Measurements from ENCODE around the gene KIAA1549. TPM values are rescaled to one million over a fixed set of nuclear protein-coding genes. Genes with fewer than 3 reads are reported as not detected.

KIAA1549 gene
- total and polyA plus RNA-seq, 2 of the 4 experiments (the other 2 are of a cell fraction) = 1.3 to 3.3 TPM

- TF ChIP-seq NFE2L2 (IDR thresholded peaks at IDR 0.05; ENCODE audit: low read depth, low read length) (no peak), CHD1 (IDR thresholded peaks at IDR 0.05; ENCODE audit: low read depth, low read length) (no peak), RCOR1 (IDR thresholded peaks at IDR 0.05; ENCODE audit: insufficient replicate concordance, low read length) (no peak)
- Histone ChIP-seq H3K23ac (ENCODE audit: low read depth, low read length) (no peak overlapping the region), H2AFZ (replicated peaks; ENCODE audit: low read length, poor library complexity) (no peak overlapping the region), H2BK120ac (ENCODE audit: low read depth, low read length) (no peak overlapping the region), H3K27ac (ENCODE audit: insufficient read depth, low read length) (no peak overlapping the region), H3K9me3 (ENCODE audit: control insufficient read depth, insufficient read depth, low read length) (no peaks in the 10 kb centered on the region), H2AK9ac (replicated peaks; ENCODE audit: low read depth, low read length, poor library complexity) (no peak overlapping the region), H3K14ac (replicated peaks; ENCODE audit: low read depth, low read length) (no peak overlapping the region), H3K27me3 (ENCODE audit: control insufficient read depth, insufficient read depth, low read length) (no peaks in the 10 kb centered on the region), H3K79me1 (ENCODE audit: low read depth in 1 of 2, low read length in 2 of 2) (no peaks in the 10 kb centered on the region), H3K9me1 (ENCODE audit: insufficient read depth, low read length) (no peaks in the 10 kb centered on the region), H4K91ac (ENCODE audit: insufficient read depth, low read depth, low read length) (no peak overlapping the region), H3K36me3 (ENCODE audit: control insufficient read depth, insufficient read depth, low read length) (peaks cover 2% of the 10 kb centered on the region; the same call in 1 of the 2 replicates), H3K18ac (ENCODE audit: low read depth, low read length) (no peak overlapping the region), H3K9ac (ENCODE audit: low read depth, low read length) (no peak overlapping the region), H4K20me1 (ENCODE audit: insufficient read depth, low read length) (no peaks in the 10 kb centered on the region), H2BK5ac (ENCODE audit: low read depth, low read length, poor library complexity, severe bottlenecking) (no peak overlapping the region), H3K4me3 (ENCODE audit: insufficient read depth, low read depth, low read length) (no peak overlapping the region), H2AK5ac (ENCODE audit: low read depth, low read length) (no peak overlapping the region), H3K56ac (ENCODE audit: extremely low read depth, insufficient read depth, low read length) (no peak overlapping the region), H2BK20ac (ENCODE audit: low read depth, low read length) (no peak overlapping the region), H4K5ac (ENCODE audit: low read depth, low read length) (no peak overlapping the region), H3K4me1 (ENCODE audit: control insufficient read depth, insufficient read depth, low read length) (no peaks in the 10 kb centered on the region), H2BK15ac (ENCODE audit: low read depth, low read length) (no peak overlapping the region), H3K4ac (ENCODE audit: low read depth, low read length) (no peak overlapping the region), H3K4me2 (ENCODE audit: low read depth, low read length) (no peak overlapping the region), H4K8ac (ENCODE audit: low read depth in 2 of 2, low read length in 2 of 2) (no peak overlapping the region)
- no peak for ATAC-seq (ENCODE audit: low read depth)
- in situ Hi-C loops (cut with MboI; ENCODE audit: low sequenced_read_pairs) = loop anchor here (10.0 kb wide), 1 partner anchor 193 kb away; no protein-coding TSS in a partner anchor
- no TSS peak for BruUV-seq (replicated peaks)
- POLR2A ChIA-PET (ENCODE audit: unreplicated experiment) = no interaction called here
- CTCF ChIA-PET = no interaction called here
- intact Hi-C loops (cut with micrococcal nuclease) = no loop called here
- dilution Hi-C loops (cut with HindIII; ENCODE audit: low sequenced_read_pairs, unreplicated experiment) = no loop called here
- DNase-seq = no peak
- WGBS, 2 experiments (ENCODE audit: extremely low coverage in 2 of 2, insufficient read length in 1 of 2) = no CpG with 5 or more reads among the region's 6 CpGs
Measured at GRCh38 chr7:138882249-138882648, 98.9 kb downstream of the KIAA1549 start.
